Lower lobe of right lung (tissue), 2 donors: Measurements from ENCODE around the gene RILPL1. TPM values are rescaled to one million over a fixed set of nuclear protein-coding genes. Genes with fewer than 3 reads are reported as not detected.
A peak's percentile ranks its signal among the peaks of the same experiment; 100 is the strongest.

Experiments used
- ATAC-seq, 2 donors: fragments of 200-7000 bp; cut with Tn5 transposase; one replicate each; pipeline ENCODE4 v1.9.1; 2020 to 2022; ENCODE audit warnings: mild to moderate bottlenecking in 2 of 2, moderate library complexity in 2 of 2
- DNase-seq: peaks from one replicate; pipeline ENCODE4 v3.0.0-alpha.2; 2020
- H3K27ac ChIP-seq: fragments of 200-600 bp; one replicate; pipeline ENCODE4 v1.8.0; 2022
- H3K27me3 ChIP-seq: fragments of 200-600 bp; one replicate; pipeline ENCODE4 v1.8.0; 2022; ENCODE audit warnings: low read depth
- H3K36me3 ChIP-seq: fragments of 200-600 bp; one replicate; pipeline ENCODE4 v1.8.0; 2022; ENCODE audit warnings: mild to moderate bottlenecking
- H3K4me1 ChIP-seq: fragments of 200-600 bp; one replicate; pipeline ENCODE4 v1.8.0; 2022
- H3K4me3 ChIP-seq: fragments of 200-600 bp; one replicate; pipeline ENCODE4 v1.8.0; 2022; ENCODE audit warnings: mild to moderate bottlenecking
- H3K9me3 ChIP-seq: fragments of 200-600 bp; one replicate; pipeline ENCODE4 v1.8.0; 2022
- CTCF ChIP-seq: fragments of 200-600 bp; IDR thresholded peaks from one replicate; pipeline ENCODE4 v1.8.0; 2022; ENCODE audit warnings: antibody characterized with exemption, mild to moderate bottlenecking
- intact Hi-C: fragments of 100-400 bp; cut with DNase I; formaldehyde crosslinking; loops from one replicate; pipeline ENCODE4 v1.11.0; 2022
- total RNA-seq: library from RNA; stranded (reverse); fragmentation: NEBNext Ultra II Directional; extraction: Animal tissue kit (Norgen Biotek cat#: 25700); gene quantifications from one replicate; pipeline ENCODE4 v1.2.1, GENCODE V29; 2021
- donor health status: DM: no; HTN: yes; CAD: no; lungs with severe emphysema.

RILPL1 gene
- total RNA-seq, 1 donor from 2014 or later, result 14.4 TPM

GRCh38 chr12:123478069-123478468 is 55.5 kb downstream of the RILPL1 start:
- no peak for ATAC-seq
- TF ChIP-seq CTCF, result no peak
- intact Hi-C loops, result no loop called here
- H3K4me1 ChIP-seq, result peaks cover 11% of the 10 kb centered on the region
- no peaks in the 10 kb centered on the region for H3K9me3 ChIP-seq
- H3K4me3 ChIP-seq, result no peak overlapping the region
- H3K36me3 ChIP-seq, result peaks cover 20% of the 10 kb centered on the region
- no peaks in the 10 kb centered on the region for H3K27me3 ChIP-seq
- H3K27ac ChIP-seq, result no peak overlapping the region
- DNase-seq, result no peak

- no peak overlapping the region for H3K27ac ChIP-seq
- no peak for DNase-seq
These were observed 58.2 kb downstream of the RILPL1 start for GRCh38 chr12:123475246-123475703.

GRCh38 chr12:123474485-123475245 is 58.9 kb downstream of the RILPL1 start:
- H3K27me3 ChIP-seq, result no peaks in the 10 kb centered on the region
- H3K27ac ChIP-seq, result no peak overlapping the region
- intact Hi-C loops, result no loop called here
- peaks cover 50% of the 10 kb centered on the region for H3K36me3 ChIP-seq
- ATAC-seq (no peak), DNase-seq (no peak)
- no peak overlapping the region for H3K4me3 ChIP-seq
- peaks cover 15% of the 10 kb centered on the region for H3K4me1 ChIP-seq
- no peak for TF ChIP-seq CTCF
- no peaks in the 10 kb centered on the region for H3K9me3 ChIP-seq

More at GRCh38 chr12:123475246-123475703, 58.2 kb downstream of the RILPL1 start:
- Histone ChIP-seq H3K4me3 (no peak overlapping the region), H3K27me3 (no peaks in the 10 kb centered on the region), H3K9me3 (no peaks in the 10 kb centered on the region), H3K4me1 (peaks cover 18% of the 10 kb centered on the region), H3K36me3 (peaks cover 46% of the 10 kb centered on the region)
- TF ChIP-seq CTCF, result no peak
- ATAC-seq, result no peak
- intact Hi-C loops, result no loop called here

GRCh38 chr12:123472438-123472849 is 61.1 kb downstream of the RILPL1 start:
- Histone ChIP-seq H3K4me3 (no peak overlapping the region), H3K27me3 (no peaks in the 10 kb centered on the region), H3K27ac (no peak overlapping the region), H3K36me3 (peaks cover 43% of the 10 kb centered on the region), H3K9me3 (no peaks in the 10 kb centered on the region), H3K4me1 (peaks cover 7% of the 10 kb centered on the region)
- intact Hi-C loops, result no loop called here
- TF ChIP-seq CTCF, result no peak
- ATAC-seq, result no peak
- no peak for DNase-seq

- Histone ChIP-seq H3K27ac (no peak overlapping the region), H3K4me3 (no peak overlapping the region)
- intact Hi-C loops, result no loop called here
These were observed 62.0 kb downstream of the RILPL1 start for GRCh38 chr12:123471374-123472068.

More at GRCh38 chr12:123471374-123472068, 62.0 kb downstream of the RILPL1 start:
- no peak for TF ChIP-seq CTCF
- Histone ChIP-seq H3K4me1 (peaks cover 7% of the 10 kb centered on the region), H3K9me3 (no peaks in the 10 kb centered on the region), H3K36me3 (peaks cover 43% of the 10 kb centered on the region), H3K27me3 (no peaks in the 10 kb centered on the region)
- no peak for DNase-seq
- peak; percentile 65 to 67 for ATAC-seq
